ENCODE data around the gene DNAH17. TPM values are rescaled to one million over a fixed set of nuclear protein-coding genes. Genes with fewer than 3 reads are reported as not detected.

Gene DNAH17
- total RNA-seq, 1 experiment from 2014 or later = 0.69 TPM

- H3K4me3 ChIP-seq (replicated peaks in 1 of 2; ENCODE audit: low read depth in 1 of 2, low read length in 2 of 2) = no peak overlapping the region
- H3K4me2 ChIP-seq (ENCODE audit: low read length) = no peak overlapping the region
- no peaks in the 10 kb centered on the region for H3K9me2 ChIP-seq (ENCODE audit: insufficient read depth)
- no peaks in the 10 kb centered on the region for H3K4me1 ChIP-seq (ENCODE audit: control insufficient read depth in 1 of 2, insufficient read depth in 2 of 2, low read length in 2 of 2)
- H3K27ac ChIP-seq (ENCODE audit: low read depth, low read length) = no peak overlapping the region
- ChIA-PET POLR2A (no interaction called here), CTCF (interaction anchor here (0.6 kb wide), 1 partner anchor 14 kb away, joined by 3 read pairs; no protein-coding TSS in a partner anchor), RAD21 (ENCODE audit: low non-redundant PET in 1 of 2, low total read pairs in 2 of 2, uncharacterized antibody in 2 of 2, unreplicated experiment in 2 of 2) (no interaction called here)
- no peak overlapping the region for H2AFZ ChIP-seq (ENCODE audit: low read depth, low read length, poor library complexity, severe bottlenecking)
- no peak for ATAC-seq
- intact Hi-C loops (cut with micrococcal nuclease) = no loop called here
- no peak overlapping the region for H3K9ac ChIP-seq (ENCODE audit: low read length)
- no peaks in the 10 kb centered on the region for H4K20me1 ChIP-seq (ENCODE audit: insufficient read depth)
- no TSS peak for BruUV-seq (replicated peaks)
- no peak for DNase-seq (ENCODE audit: low read depth, low spot score)
- H3K36me3 ChIP-seq (ENCODE audit: control insufficient read depth in 1 of 2, insufficient read depth in 2 of 2, low read length in 2 of 2) = no peaks in the 10 kb centered on the region
- H3K9me3 ChIP-seq (ENCODE audit: control insufficient read depth in 1 of 2, insufficient read depth in 1 of 2, low read depth in 1 of 2, low read length in 2 of 2) = no peaks in the 10 kb centered on the region
- TF ChIP-seq JUND (IDR thresholded peaks at IDR 0.05) (no peak), ATF3 (IDR thresholded peaks at IDR 0.05) (no peak), FOSL1 (IDR thresholded peaks at IDR 0.05; ENCODE audit: low read depth) (no peak), MAX (IDR thresholded peaks at IDR 0.05) (no peak), CBX3 (IDR thresholded peaks at IDR 0.05; ENCODE audit: low read depth) (no peak), SRF (IDR thresholded peaks at IDR 0.05; ENCODE audit: low read depth) (no peak), EZH2 (IDR thresholded peaks at IDR 0.05) (no peak), RAD21 (IDR thresholded peaks at IDR 0.05; ENCODE audit: low read depth) (no peak), CEBPB (IDR thresholded peaks at IDR 0.05; ENCODE audit: low read depth) (no peak), ZNF274 (IDR thresholded peaks at IDR 0.05; ENCODE audit: low read depth, low read length) (no peak), EGR1 (IDR thresholded peaks at IDR 0.05; ENCODE audit: low read depth) (no peak)
- TF ChIP-seq, protein P1, sequence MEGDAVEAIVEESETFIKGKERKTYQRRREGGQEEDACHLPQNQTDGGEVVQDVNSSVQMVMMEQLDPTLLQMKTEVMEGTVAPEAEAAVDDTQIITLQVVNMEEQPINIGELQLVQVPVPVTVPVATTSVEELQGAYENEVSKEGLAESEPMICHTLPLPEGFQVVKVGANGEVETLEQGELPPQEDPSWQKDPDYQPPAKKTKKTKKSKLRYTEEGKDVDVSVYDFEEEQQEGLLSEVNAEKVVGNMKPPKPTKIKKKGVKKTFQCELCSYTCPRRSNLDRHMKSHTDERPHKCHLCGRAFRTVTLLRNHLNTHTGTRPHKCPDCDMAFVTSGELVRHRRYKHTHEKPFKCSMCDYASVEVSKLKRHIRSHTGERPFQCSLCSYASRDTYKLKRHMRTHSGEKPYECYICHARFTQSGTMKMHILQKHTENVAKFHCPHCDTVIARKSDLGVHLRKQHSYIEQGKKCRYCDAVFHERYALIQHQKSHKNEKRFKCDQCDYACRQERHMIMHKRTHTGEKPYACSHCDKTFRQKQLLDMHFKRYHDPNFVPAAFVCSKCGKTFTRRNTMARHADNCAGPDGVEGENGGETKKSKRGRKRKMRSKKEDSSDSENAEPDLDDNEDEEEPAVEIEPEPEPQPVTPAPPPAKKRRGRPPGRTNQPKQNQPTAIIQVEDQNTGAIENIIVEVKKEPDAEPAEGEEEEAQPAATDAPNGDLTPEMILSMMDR (IDR thresholded peaks at IDR 0.05 in 2 of 3, conservative IDR thresholded peaks at IDR 0.05 in 1 of 3; ENCODE audit: borderline replicate concordance in 1 of 3, insufficient read depth in 1 of 3, low read depth in 2 of 3, low read length in 2 of 3) = no peak
- TF ChIP-seq, protein P2, sequence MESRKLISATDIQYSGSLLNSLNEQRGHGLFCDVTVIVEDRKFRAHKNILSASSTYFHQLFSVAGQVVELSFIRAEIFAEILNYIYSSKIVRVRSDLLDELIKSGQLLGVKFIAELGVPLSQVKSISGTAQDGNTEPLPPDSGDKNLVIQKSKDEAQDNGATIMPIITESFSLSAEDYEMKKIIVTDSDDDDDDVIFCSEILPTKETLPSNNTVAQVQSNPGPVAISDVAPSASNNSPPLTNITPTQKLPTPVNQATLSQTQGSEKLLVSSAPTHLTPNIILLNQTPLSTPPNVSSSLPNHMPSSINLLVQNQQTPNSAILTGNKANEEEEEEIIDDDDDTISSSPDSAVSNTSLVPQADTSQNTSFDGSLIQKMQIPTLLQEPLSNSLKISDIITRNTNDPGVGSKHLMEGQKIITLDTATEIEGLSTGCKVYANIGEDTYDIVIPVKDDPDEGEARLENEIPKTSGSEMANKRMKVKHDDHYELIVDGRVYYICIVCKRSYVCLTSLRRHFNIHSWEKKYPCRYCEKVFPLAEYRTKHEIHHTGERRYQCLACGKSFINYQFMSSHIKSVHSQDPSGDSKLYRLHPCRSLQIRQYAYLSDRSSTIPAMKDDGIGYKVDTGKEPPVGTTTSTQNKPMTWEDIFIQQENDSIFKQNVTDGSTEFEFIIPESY (IDR thresholded peaks at IDR 0.05; ENCODE audit: extremely low read depth, insufficient replicate concordance, low read length) = no peak
- H3K27me3 ChIP-seq (ENCODE audit: insufficient read depth, low read length) = peaks cover 8% of the 10 kb centered on the region
- H3K79me2 ChIP-seq (ENCODE audit: insufficient read depth, low read length) = no peaks in the 10 kb centered on the region
These were observed 74.5 kb downstream of the DNAH17 start for GRCh38 chr17:78502611-78503148.

All from HCT116 (cell line).